Measurements from ENCODE around the gene LDB3. TPM values are rescaled to one million over a fixed set of nuclear protein-coding genes. Genes with fewer than 3 reads are reported as not detected.

Gene LDB3
- total RNA-seq, 1 experiment from 2014 or later = 0.20 TPM

GRCh38 chr10:86742230-86742629, 73.9 kb downstream of the LDB3 start:
- TF ChIP-seq YY1 (IDR thresholded peaks at IDR 0.05; ENCODE audit: extremely low read depth, insufficient replicate concordance, low read depth, low read length) (no peak), CBX3 (IDR thresholded peaks at IDR 0.05; ENCODE audit: low read depth) (no peak), MAX (IDR thresholded peaks at IDR 0.05) (no peak), POLR2AphosphoS5 (IDR thresholded peaks at IDR 0.05; ENCODE audit: low read depth, low read length) (no peak), EGR1 (IDR thresholded peaks at IDR 0.05; ENCODE audit: low read depth) (no peak), TCF7L2 (IDR thresholded peaks at IDR 0.05; ENCODE audit: borderline replicate concordance, extremely low read depth, insufficient read depth, insufficient read length) (no peak), SIN3A (IDR thresholded peaks at IDR 0.05; ENCODE audit: low read depth) (no peak), RAD21 (IDR thresholded peaks at IDR 0.05; ENCODE audit: low read depth) (no peak), CTCF (IDR thresholded peaks at IDR 0.05 in 2 of 3, conservative IDR thresholded peaks at IDR 0.05 in 1 of 3; ENCODE audit: borderline replicate concordance in 1 of 3, insufficient read depth in 1 of 3, low read depth in 2 of 3, low read length in 2 of 3) (no peak), ZFX (IDR thresholded peaks at IDR 0.05) (no peak), JUND (IDR thresholded peaks at IDR 0.05) (no peak), ELF1 (IDR thresholded peaks at IDR 0.05; ENCODE audit: borderline replicate concordance, low read depth) (no peak)
- no TSS peak for BruUV-seq (replicated peaks)
- RAD21 ChIA-PET (ENCODE audit: low non-redundant PET in 1 of 2, low total read pairs in 2 of 2, uncharacterized antibody in 2 of 2, unreplicated experiment in 2 of 2) = no interaction called here
- no peak overlapping the region for H3K4me2 ChIP-seq (ENCODE audit: low read length)
- H3K4me3 ChIP-seq (replicated peaks in 1 of 2; ENCODE audit: low read depth in 1 of 2, low read length in 2 of 2) = no peak overlapping the region
- CTCF ChIA-PET = no interaction called here
- H4K20me1 ChIP-seq (ENCODE audit: insufficient read depth) = no peaks in the 10 kb centered on the region
- no peaks in the 10 kb centered on the region for H3K79me2 ChIP-seq (ENCODE audit: insufficient read depth, low read length)
- H3K27me3 ChIP-seq (ENCODE audit: insufficient read depth, low read length) = no peaks in the 10 kb centered on the region
- no peak overlapping the region for H3K27ac ChIP-seq (ENCODE audit: low read depth, low read length)
- DNase-seq (ENCODE audit: low read depth, low spot score) = no peak
- intact Hi-C loops (cut with micrococcal nuclease) = no loop called here
- no peaks in the 10 kb centered on the region for H3K36me3 ChIP-seq (ENCODE audit: control insufficient read depth in 1 of 2, insufficient read depth in 2 of 2, low read length in 2 of 2)
- H2AFZ ChIP-seq (ENCODE audit: low read depth, low read length, poor library complexity, severe bottlenecking) = no peak overlapping the region
- POLR2A ChIA-PET = no interaction called here
- H3K9ac ChIP-seq (ENCODE audit: low read length) = no peak overlapping the region
- no peaks in the 10 kb centered on the region for H3K9me3 ChIP-seq (ENCODE audit: control insufficient read depth in 1 of 2, insufficient read depth in 1 of 2, low read depth in 1 of 2, low read length in 2 of 2)
- ATAC-seq = no peak
- no peaks in the 10 kb centered on the region for H3K9me2 ChIP-seq (ENCODE audit: insufficient read depth)
- H3K4me1 ChIP-seq (ENCODE audit: control insufficient read depth in 1 of 2, insufficient read depth in 2 of 2, low read length in 2 of 2) = no peaks in the 10 kb centered on the region

Data from HCT116 (cell line).